NCI-H1092 treated with DMSO at 0.1 percent for 48 hours (cell line): ENCODE results near the gene SCARF2.
"Not testable (repeated sequence)": the region's sequence is repeated elsewhere in the genome, so short reads cannot be mapped to it uniquely, and the experiment has no call there.

Source experiments
- DNase-seq: peaks from one replicate; lab custom pipeline; 2025; lab: John Stamatoyannopoulos, UW

Gene SCARF2

GRCh38 chr22:20459862-20460261, 22.2 kb upstream of the SCARF2 start:
- no peak for DNase-seq

GRCh38 chr22:20459152-20459542, 21.5 kb upstream of the SCARF2 start:
- no peak for DNase-seq

GRCh38 chr22:20458530-20459151, 21.0 kb upstream of the SCARF2 start:
- DNase-seq: no peak

- DNase-seq: no peak
Observed at GRCh38 chr22:20457506-20458240, 20.0 kb upstream of the SCARF2 start.

- DNase-seq: no peak
Observed at GRCh38 chr22:20456722-20457076, 19.1 kb upstream of the SCARF2 start.

GRCh38 chr22:20456064-20456721, 18.6 kb upstream of the SCARF2 start:
- peak; percentile 70 for DNase-seq

GRCh38 chr22:20455709-20456063, 18.1 kb upstream of the SCARF2 start:
- DNase-seq: no peak

GRCh38 chr22:20453222-20453621, 15.6 kb upstream of the SCARF2 start:
- no peak for DNase-seq

GRCh38 chr22:20451920-20452319, 14.3 kb upstream of the SCARF2 start:
- DNase-seq: no peak

GRCh38 chr22:20451129-20451778, 13.6 kb upstream of the SCARF2 start:
- not testable (repeated sequence) for DNase-seq

- DNase-seq: no peak
Observed at GRCh38 chr22:20450551-20450906, 12.9 kb upstream of the SCARF2 start.

- DNase-seq: no peak
Observed at GRCh38 chr22:20449819-20450550, 12.4 kb upstream of the SCARF2 start.

- no peak for DNase-seq
Observed at GRCh38 chr22:20448630-20449029, 11.0 kb upstream of the SCARF2 start.

GRCh38 chr22:20446383-20446970, 8.9 kb upstream of the SCARF2 start:
- no peak for DNase-seq

GRCh38 chr22:20444325-20444724, 6.7 kb upstream of the SCARF2 start:
- no peak for DNase-seq

- DNase-seq: no peak
Observed at GRCh38 chr22:20442485-20443284, 5.1 kb upstream of the SCARF2 start.

GRCh38 chr22:20441631-20442484, 4.2 kb upstream of the SCARF2 start:
- no peak for DNase-seq

- DNase-seq: no peak
Observed at GRCh38 chr22:20440637-20441591, 3.3 kb upstream of the SCARF2 start.
